IPS-NIHi11 (cell line): ENCODE data around the gene SLFN12.
A peak's percentile ranks its signal among the peaks of the same experiment; 100 is the strongest.
"Not testable (repeated sequence)": the region's sequence is repeated elsewhere in the genome, so short reads cannot be mapped to it uniquely, and the experiment has no call there.

Experiments
- DNase-seq: peaks from one replicate; pipeline ENCODE4 v3.0.0; 2012; ENCODE audit warnings: mixed read lengths, low spot score

SLFN12 gene

DNA sequence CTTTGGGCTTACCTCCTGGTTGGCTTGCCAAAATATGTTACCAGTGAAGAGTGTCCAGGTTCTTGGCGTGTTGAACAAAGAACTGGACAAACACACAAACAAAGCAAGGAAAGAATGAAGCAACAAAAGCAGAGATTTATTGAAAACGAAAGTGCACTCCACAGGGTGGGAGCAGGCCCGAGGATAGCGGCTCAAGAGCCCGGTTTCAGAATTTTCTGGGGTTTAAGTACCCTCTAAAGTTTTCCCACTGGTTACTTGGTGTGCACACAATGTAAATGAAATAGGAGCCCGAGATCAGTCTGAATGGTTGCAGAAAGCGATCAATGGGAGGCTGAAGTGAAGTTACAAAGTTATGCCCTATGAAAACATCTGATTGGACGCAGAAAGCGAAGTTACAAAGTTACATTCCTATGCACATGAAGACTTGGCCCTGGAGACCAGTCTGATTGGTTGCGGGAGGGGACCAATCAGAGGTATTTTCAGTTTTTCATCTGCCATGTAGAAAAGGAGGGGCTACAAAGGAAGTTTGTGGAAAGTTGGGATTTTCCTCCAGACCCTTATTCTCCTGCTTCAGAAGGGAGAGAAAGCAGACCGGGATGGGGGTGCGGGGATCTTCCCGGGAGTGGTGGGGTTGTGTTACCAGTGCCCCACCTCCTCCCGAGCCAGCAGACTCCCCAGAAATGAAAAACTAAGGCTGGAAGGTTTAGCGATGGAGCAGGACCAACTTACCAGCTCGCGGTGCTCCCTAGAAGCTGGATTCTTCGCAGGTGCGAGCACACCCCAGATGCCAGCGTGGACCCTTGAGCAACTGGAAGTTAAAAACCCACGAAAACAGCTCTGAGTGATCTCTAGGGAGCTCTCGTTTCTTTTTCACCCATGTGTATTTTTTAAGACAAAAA, at the start of gene SLFN12:
SLFN12 (minus strand) TSS at position 325 of the 899 bp plus-strand sequence. CDS start 9,472 bp downstream, outside the sequence.
- peak; percentile 17 for DNase-seq

DNA sequence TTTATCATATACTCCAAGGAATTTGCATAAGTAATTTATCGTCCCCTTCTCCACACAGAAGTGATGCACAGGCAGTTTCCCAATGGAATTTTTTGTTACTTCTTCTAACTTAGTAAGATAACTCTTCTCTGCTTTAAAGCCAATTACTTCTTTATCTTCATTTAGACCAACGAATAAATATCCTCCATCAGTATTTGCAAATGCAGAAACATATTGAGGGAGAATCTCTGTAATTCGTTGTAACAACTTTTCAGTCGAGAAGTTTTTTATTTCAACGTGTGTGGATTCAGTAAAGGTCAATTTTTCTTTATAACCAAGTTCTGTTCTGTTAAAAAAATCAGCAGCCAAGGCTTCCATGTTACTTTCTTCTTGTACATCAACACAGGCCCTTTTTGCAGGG, 47.0 kb upstream of the SLFN12 start:
- no peak for DNase-seq

DNA sequence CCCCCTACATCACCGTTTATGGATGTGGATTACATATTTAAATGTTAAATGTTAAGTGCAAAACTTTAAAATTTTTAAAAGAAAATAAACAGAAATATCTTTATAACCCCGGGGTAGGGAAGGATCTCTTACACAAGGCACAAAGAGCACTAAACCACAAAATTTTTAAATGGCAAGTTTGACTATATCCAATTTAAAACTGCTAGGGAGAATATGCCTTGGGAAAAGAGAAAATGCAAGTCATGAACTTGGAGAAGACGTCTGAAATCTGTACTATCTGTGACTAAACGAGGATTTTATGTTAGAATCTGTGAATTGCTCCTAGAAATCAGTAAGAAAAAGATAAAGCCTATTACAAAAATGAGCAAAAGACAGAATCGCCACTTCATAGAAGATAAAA, 44.9 kb upstream of the SLFN12 start:
- no peak for DNase-seq

DNA sequence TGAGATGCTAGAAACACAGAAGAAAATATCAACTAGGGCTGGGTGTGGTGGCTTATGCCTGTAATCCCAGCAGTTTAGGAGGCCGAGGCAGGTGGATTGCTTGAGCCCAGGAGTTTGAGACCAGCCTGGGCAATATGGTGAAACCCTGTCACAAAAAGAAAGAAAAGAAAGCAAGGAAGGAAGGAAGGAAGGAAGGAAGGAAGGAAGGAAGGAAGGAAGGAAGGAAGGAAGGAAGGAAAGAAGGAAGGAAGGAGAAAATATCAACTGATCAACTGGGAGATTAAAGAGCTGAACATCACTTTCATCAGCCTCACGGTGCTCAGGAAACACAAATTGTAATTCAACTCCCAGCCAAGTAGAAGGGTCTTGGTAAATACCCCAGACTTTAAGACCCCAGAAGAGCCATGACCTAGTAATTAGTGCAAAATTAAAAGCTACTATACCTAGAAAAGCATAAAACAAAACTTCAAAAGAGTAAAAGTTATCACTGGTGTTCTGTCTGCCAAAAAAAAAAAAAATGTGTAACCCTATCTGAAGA, 44.1 kb upstream of the SLFN12 start:
- no peak for DNase-seq

DNA sequence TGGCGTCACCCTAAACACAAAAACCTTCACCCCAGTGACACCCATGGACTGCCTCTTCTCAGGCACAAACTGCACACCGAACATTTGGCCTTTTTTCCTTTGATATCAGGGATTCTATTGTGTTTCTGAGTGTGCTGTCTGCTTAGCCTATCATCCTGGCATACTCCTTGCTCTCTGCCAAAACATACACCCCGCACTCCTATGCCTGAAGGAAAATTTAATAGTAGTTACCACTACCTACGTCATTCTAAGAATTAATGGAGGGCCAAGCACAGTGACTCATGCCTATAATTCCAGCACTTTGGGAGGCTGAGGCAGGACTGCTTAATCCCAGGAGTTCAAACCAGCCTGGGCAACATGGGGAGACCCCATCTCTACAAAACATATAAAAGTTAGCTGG, 36.2 kb upstream of the SLFN12 start:
- DNase-seq: no peak

DNA sequence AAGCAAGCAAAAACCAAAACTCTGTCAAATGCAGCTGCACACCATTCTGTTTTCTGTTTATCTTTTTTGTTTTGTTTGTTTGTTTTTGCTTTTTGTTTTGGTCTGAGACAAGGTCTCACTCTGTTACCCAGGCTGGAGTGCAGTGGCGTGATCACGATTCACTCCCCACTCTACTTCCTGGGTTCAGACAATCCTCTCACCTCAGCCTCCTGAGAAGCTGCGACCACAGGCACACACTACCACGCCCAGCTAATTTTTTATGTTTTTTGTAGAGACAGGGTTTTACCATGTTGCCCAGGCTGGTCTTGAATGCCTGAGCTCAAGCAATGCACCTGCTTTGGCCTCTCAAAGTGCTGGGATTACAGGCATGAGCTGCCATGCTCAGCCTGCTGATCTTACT, 35.5 kb upstream of the SLFN12 start:
- no peak for DNase-seq

DNA sequence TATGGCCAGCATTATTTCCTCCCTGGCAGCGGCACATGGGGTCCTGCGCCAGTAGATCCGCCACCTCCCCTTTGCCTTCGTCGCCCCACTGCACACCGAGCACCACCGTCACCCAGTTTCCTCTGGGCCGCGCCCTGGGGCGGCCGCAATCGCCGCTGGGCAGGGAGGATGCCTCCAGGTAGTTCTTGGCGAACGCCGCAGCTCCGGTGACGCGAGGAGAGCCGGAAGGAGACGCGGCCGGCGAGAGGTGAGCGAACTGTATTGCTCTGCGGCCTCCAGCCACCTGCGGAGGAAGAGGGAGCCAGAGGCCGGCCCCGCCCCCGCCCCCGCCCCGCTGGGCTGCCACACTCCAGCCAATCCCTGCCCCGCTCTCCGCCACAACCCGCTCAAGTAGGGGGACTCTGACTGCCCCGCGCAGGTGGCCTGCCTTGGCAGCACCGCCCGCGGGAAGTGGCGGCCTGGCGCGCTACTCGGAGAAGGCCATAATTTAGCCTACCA, 28.1 kb upstream of the SLFN12 start:
- DNase-seq: peak; percentile 96

DNA sequence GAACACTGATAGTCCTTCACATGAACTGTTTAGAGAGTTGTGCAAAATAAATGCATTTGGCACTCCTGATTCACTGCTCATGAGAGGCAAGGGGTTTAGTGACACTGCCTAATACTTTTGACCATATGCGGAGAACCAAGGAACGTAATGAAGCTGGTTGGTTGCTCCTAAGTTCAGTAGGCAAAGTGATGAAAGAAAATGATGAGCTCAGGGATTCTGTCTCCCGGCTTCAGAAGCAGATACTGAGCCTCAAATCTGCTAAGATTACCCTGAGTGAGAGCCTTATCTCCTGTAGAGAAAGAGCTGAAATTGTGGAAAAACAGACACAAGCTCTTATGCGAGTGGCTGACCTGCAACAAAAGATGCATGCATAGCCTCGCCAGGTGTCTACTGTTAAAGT, 21.7 kb upstream of the SLFN12 start:
- not testable (repeated sequence) for DNase-seq

DNA sequence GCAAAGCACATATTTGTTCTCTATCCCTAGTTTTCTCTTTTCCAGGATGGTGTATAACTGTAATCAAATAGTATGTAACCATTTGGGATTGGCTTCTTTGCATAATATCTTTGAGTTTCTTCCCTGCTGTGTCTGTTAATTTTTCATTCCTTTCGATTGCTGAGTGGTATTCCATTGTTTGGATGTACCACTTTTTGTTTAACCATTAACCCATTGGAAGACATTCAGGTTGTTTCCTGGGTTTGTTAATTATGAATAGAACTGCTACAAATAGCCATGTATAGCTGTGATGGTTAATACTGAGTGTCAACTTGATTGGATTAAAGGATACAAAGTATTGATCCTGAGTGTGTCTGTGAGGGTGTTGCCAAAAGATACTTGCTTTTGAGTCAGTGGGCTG, 20.9 kb upstream of the SLFN12 start:
- no peak for DNase-seq

DNA sequence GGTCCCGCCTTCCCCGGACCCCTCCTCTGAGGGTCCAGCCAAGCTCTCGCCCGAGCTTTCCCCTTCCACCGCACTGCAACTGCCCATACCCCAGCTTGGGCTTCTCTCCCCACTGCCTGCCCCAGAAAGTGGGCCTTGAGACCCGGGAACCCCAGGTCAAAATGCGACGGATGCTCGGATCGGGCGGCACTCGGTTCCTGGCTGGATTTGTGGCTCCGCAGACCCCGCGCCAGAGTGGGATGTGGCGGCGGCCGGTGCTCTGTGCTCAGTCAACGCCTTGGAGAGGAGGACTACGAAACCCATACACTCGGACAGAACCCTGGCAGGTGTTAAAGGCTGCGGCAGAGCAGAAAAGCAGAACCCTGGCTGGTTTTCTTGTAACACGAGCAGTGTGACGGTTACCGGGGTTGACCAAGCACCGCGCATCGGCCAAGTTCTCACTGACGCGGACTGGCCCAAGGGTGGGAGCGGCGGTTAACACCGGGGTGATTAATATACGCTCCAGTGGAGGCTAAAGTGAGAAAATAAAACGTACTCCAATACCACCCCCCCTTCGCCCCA, 17.2 kb upstream of the SLFN12 start:
- peak; percentile 15 for DNase-seq

DNA sequence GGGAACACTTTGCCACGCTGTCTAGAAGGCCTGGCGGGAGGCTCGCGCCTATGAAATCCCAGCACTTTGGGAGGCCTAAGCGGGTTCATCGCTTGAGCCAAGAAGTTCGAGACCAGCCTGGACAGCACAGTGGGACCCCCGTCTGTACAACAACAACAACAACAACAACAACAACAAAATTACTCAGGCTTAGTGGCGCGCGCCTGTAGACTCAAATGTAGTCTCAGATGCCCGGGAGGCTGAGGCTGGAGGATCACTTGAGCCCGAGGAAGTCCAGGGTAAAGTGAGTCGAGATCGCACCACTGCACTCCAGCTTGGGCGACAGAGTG, 16.6 kb upstream of the SLFN12 start:
- DNase-seq: no peak

DNA sequence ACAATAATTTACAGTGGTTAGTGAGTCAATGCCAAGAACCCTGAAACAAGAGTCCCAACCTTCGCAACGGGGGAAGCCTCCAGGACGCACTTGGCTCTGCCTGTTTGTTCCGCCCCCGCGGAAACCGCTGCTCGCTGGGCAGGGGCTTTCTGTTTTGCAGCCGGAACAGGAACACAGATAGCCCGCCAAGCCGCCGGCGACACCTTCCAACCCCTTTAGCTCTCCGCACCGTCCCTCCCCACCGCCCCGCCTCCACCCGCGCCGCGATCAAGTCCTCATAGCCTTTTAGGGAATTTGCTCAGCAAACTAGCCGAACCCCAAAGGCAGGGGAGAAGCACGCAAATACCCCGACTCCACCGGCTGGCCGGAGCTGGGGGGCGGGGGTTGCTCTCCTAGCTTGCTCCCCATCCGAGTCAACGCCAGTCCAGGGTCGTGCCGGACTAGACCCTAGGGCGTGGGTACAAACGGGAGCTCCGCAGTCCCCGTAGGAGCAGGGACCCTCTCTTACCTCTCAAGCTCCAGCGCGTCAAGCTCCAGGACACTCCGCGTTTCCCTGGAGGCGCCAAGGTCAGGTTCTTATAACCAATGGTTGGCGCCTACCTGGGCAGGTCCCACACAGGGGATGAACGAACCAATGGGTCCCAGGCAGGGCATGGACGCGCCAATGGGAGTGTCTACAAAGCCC, 16.1 kb upstream of the SLFN12 start, which contains the start of gene SLFN13:
SLFN13 (minus strand) TSS at position 553 of the 685 bp plus-strand sequence. CDS start 3,086 bp downstream, outside the sequence.
- DNase-seq: peak; percentile 82

DNA sequence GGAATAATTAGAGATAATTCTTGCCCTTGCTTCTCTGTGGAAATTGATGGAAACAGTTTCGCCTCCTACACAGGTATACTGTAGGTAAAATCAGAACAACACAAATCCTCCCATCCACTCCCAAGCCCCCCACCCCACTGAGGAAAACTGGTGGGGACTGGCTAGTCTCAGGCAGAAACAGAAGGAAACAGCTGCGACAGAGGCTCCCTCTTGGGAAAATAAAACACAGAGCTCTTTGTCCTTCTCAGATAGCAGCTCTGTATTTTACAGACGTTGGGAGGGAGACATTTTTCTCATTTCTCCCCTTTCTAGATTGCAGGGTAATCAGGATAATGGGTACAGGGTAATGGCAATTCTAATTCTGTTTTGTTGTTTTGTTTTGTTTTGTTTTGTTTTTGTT, 15.2 kb upstream of the SLFN12 start:
- DNase-seq: no peak

DNA sequence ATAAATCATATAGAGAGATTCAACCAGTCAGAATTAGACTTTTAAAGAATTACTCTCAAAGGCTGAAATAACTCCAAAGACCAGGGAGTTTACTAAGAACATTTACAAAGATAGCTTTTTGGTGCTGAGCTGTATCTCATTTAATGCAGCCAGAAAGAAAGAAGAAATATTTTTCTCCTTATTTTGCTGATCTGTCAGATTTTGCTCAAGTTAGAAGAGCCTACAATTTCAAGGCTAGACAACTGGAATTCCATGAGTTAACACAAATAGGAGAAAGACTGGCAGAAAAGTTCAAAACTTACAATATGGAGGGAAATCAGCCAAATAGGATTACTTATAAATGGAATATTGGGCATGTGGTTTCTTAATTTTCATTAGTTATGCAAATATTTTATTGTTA, 6.1 kb upstream of the SLFN12 start:
- DNase-seq: no peak

DNA sequence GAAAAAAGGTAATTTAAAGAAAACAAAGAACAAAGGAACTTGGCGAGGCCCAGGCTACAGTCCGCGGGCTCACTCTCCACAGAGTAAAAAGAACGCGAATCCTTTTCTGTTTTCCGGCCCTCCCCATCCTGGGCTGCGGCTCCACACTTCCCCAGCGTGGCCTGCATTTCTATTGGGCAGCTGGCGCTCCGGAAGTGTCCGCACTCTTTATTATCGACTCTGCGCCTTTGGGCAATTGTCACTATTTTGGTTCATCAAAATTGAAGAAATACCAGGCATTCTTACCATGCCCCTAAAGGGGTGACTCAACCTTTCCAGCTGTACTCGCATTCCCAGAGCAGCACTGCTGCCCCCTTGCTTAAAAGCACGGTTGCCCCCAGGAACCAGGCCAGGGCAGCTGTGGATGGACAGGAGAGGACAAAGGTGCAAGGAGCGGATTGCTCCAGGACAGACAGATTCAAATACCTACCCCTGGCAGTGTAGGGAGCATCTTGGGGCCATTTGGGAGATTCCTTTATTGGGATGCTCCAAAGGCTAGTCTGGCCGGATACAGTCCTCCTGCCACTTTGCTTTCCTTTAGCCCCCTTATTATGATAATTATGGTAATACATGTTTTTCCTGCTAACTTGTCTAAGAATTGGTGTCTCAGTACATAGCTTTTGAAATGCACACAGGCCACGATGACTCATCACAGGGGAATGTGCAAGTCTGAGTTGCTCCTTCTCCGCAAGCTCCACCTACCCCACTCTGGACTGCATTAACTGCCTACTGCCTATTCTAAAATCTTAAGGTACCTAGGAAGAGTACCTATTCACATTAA, 985 bp upstream of the SLFN12 start:
- peak; percentile 78 for DNase-seq

DNA sequence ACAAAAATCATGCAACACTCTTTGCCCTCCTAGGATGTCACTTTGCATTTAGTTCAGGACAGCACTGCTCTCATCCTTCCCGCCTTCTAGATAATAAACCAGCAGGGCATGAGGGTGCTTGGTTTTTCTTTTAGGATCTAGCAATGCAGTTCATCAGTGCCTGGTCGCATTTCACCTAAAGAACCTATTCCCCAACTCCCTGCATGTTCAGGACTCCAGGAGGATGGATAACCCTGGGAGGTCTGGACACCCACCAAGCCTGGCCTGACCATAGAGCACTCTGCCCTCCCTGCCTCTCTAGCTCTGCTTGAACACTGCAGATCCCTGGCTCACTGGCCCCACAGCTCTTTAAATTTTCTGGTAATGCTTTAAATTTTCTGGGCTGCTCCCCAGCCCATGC, 2.6 kb downstream of the SLFN12 start:
- DNase-seq: no peak

DNA sequence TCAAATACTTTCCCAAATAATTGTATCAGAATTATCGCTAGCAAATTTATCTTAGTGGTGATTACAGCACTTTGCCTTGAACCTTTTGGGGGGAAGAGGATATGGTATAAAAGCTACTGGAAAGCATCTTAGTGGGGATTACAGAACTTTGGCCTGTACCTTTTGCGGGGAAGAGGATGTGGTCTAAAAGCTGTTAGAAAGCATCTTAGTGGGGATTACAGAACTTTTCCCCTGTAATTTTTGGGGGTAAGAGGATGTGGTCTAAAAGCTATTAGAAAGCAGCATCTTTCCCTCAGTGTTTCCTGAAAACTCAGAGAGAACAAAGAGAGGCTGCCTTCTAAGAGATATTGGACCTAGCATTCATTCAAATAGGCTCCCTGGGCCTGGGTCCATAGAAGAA, 4.1 kb downstream of the SLFN12 start:
- no peak for DNase-seq

DNA sequence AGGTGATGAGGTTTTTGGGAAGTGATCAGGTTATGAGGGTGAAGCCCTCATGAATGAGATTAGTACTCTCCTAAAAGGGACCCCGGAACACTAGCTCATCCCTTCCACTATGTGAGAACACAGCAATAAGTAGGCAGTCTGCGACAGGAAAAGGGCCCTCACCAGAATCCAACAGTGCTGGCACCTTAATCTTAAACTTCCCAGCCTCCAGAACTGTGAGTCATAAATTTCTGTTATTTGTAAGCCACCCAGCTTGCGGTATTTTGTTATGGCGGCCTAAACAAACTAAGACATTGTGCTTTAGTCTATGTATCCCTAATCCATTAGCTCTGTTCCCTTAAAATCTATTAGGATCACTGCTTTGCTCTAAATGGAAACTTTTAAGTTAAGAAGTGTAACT, 8.5 kb downstream of the SLFN12 start:
- DNase-seq: no peak

DNA sequence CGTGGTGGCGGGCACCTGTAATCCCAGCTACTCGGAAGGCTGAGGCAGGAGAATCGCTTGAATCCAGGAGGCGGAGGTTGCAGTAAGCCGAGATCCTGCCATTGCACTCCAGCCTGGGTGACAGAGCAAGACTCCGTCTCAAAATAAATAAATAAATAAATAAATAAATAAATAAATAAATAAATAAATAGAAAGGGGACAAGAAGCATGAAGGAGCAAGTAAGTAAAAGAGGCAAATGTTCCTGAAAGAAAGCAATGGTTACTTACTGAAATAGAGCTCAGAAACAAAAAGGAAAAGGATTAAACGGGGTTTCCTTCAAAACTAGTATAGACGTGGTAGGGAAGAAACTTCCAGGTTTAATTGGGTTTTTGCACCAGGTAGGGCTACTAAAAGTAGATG, 11.2 kb downstream of the SLFN12 start:
- DNase-seq: not testable (repeated sequence)

DNA sequence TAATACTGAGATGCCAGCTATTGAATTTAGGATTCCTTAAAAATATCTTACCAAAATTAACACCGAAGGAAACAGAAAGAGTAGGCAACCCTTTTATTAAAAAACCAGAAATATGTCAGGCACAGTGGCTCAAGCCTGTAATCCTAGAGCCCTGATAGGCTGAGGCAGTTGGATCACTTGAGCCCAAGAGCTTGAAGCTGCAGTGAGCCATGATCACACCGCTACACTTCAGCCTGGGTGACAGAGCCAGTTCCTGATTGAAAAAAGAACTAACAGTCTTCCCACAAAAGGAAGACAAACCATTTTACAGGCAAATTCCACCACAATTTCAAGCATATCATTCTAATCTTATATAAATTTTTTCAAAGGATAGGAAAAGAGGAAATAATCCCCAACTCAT, 15.6 kb downstream of the SLFN12 start:
- DNase-seq: no peak

DNA sequence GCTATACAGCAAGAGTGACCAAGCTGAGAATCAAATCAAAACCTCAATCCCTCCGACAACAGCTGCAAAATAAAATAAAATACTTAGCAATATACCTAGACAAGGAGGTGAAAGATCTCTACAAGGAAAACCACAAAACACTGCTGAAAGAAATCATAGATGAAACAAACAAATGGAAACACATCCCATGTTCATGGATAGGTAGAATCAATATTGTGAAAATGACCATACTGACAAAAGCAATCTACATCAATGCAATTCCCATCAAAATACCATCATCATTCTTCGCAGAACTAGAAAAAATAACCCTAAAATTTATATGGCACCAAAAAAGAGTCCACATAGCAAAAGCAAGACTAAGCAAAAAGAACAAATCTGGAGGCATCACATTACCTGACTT, 17.6 kb downstream of the SLFN12 start:
- DNase-seq: not testable (repeated sequence)

DNA sequence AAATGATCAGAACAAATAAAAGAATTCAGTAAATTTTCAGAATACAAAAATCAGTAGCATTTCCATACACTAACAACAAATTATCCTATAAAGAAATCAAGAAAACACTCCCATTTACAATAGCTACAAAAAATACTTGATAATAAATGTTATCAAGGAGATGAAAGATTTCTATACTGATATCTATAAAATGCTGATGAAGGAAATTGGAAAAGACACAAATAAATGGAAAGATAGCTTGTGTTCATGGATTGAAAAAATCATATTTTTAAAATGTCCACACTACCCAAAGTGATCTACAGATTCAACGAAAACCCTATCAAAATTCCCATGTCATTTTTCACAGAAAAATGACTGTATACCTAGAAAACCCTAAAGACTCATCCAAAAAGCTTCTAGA, 18.1 kb downstream of the SLFN12 start:
- no peak for DNase-seq
